ENCODE measurements around the gene OBSCN. TPM values are rescaled to one million over a fixed set of nuclear protein-coding genes. Genes with fewer than 3 reads are reported as not detected.

The OBSCN gene
- total RNA-seq, 1 experiment from 2014 or later, result 10.5 TPM

- H3K4me1 ChIP-seq (ENCODE audit: control insufficient read depth, insufficient read depth, low read length), result no peaks in the 10 kb centered on the region
- DNase-seq (ENCODE audit: low read depth, low spot score), result no peak
- H3K36me3 ChIP-seq (ENCODE audit: control insufficient read depth, insufficient read depth, low read length), result no peaks in the 10 kb centered on the region
- no peaks in the 10 kb centered on the region for H3K9me3 ChIP-seq (ENCODE audit: control insufficient read depth, insufficient read depth, low read depth, low read length)
- ATAC-seq, result no peak
- BruUV-seq (replicated peaks), result no TSS peak
- in situ Hi-C loops (cut with HindIII; ENCODE audit: low pct_unique_long_range_greater_than_20kb, low sequenced_read_pairs), result no loop called here
- intact Hi-C loops (cut with micrococcal nuclease; ENCODE audit: unreplicated experiment), result no loop called here
- TF ChIP-seq, protein P1, sequence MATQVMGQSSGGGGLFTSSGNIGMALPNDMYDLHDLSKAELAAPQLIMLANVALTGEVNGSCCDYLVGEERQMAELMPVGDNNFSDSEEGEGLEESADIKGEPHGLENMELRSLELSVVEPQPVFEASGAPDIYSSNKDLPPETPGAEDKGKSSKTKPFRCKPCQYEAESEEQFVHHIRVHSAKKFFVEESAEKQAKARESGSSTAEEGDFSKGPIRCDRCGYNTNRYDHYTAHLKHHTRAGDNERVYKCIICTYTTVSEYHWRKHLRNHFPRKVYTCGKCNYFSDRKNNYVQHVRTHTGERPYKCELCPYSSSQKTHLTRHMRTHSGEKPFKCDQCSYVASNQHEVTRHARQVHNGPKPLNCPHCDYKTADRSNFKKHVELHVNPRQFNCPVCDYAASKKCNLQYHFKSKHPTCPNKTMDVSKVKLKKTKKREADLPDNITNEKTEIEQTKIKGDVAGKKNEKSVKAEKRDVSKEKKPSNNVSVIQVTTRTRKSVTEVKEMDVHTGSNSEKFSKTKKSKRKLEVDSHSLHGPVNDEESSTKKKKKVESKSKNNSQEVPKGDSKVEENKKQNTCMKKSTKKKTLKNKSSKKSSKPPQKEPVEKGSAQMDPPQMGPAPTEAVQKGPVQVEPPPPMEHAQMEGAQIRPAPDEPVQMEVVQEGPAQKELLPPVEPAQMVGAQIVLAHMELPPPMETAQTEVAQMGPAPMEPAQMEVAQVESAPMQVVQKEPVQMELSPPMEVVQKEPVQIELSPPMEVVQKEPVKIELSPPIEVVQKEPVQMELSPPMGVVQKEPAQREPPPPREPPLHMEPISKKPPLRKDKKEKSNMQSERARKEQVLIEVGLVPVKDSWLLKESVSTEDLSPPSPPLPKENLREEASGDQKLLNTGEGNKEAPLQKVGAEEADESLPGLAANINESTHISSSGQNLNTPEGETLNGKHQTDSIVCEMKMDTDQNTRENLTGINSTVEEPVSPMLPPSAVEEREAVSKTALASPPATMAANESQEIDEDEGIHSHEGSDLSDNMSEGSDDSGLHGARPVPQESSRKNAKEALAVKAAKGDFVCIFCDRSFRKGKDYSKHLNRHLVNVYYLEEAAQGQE (IDR thresholded peaks at IDR 0.05; ENCODE audit: insufficient read depth in 1 of 2, low read depth in 2 of 2, low read length in 1 of 2), result no peak
- TF ChIP-seq SIN3A (IDR thresholded peaks at IDR 0.05; ENCODE audit: borderline replicate concordance, insufficient read depth, low read depth, low read length), result no peak
- TF ChIP-seq POLR2AphosphoS5 (IDR thresholded peaks at IDR 0.05; ENCODE audit: low read depth, low read length), result no peak
- no peak for TF ChIP-seq TCF7L2 (IDR thresholded peaks at IDR 0.05; ENCODE audit: low read depth, low read length)
- TF ChIP-seq CTCF (IDR thresholded peaks at IDR 0.05), result no peak
- H3K4me3 ChIP-seq (ENCODE audit: low read depth in 2 of 2, low read length in 2 of 2), result no peak overlapping the region
- ChIA-PET POLR2A (interaction anchor here (0.6 kb wide), 1 partner anchor 123 kb away, joined by 6 read pairs; no protein-coding TSS in a partner anchor), CTCF (no interaction called here)
- H3K27ac ChIP-seq (ENCODE audit: low read length), result no peak overlapping the region
- H3K27me3 ChIP-seq (ENCODE audit: control insufficient read depth, insufficient read depth, low read length), result no peaks in the 10 kb centered on the region
Observed at GRCh38 chr1:228289239-228289849, 81.5 kb downstream of the OBSCN start.

DNA sequence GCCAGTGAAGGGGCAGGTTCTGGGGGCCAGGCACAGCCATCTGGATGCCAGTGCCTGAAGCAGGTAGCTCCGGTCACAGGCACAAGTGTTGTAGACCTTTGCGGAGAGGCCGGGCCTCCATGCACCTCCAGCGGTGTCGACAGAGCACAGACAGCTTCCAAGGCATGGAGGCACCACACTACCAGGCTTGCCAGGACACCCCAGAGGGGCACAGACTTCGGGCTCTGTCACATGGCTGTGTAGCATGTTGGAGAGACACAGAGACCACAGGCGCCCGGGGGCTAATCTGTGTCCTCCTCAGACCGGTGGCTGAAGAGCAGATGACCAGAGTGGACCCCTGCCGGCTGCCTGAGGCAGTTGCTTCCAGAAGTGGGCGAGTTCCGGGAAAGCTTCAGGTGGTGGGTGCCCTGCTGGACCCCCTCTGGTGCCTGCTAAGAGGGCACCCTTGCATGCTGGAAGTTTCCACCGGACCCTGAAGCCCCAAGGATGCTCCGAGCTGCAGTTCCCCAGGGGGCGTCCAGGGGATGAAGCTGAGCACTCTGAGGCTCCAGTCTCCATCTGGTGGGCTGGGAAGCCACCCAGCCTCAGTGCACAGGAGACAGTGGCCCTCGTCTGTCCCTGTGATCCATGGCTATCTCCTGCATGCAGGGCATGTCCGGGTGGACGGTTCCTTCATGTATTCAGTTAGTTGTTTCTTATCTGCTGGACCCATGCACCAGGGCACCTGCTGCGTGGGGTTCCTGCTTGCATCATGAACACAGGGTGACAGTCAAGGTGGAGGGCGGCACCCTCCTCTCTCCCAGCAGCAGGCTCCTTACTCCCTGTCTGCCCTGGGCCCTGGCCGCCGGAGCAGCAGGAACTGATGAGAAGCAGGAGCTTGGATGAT, 82.4 kb downstream of the OBSCN start:
- Histone ChIP-seq H3K4me1 (ENCODE audit: control insufficient read depth, insufficient read depth, low read length) (no peaks in the 10 kb centered on the region), H3K27me3 (ENCODE audit: control insufficient read depth, insufficient read depth, low read length) (no peaks in the 10 kb centered on the region), H3K4me3 (ENCODE audit: low read depth in 2 of 2, low read length in 2 of 2) (no peak overlapping the region), H3K36me3 (ENCODE audit: control insufficient read depth, insufficient read depth, low read length) (no peaks in the 10 kb centered on the region), H3K27ac (ENCODE audit: low read length) (no peak overlapping the region), H3K9me3 (ENCODE audit: control insufficient read depth, insufficient read depth, low read depth, low read length) (no peaks in the 10 kb centered on the region)
- intact Hi-C loops (cut with micrococcal nuclease; ENCODE audit: unreplicated experiment) (no loop called here), in situ Hi-C loops (cut with HindIII; ENCODE audit: low pct_unique_long_range_greater_than_20kb, low sequenced_read_pairs) (no loop called here)
- ChIA-PET POLR2A (no interaction called here), CTCF (no interaction called here)
- DNase-seq (ENCODE audit: low read depth, low spot score) (no peak), ATAC-seq (no peak)
- no peak for TF ChIP-seq CTCF (IDR thresholded peaks at IDR 0.05)
- no peak for TF ChIP-seq TCF7L2 (IDR thresholded peaks at IDR 0.05; ENCODE audit: low read depth, low read length)
- no peak for TF ChIP-seq POLR2AphosphoS5 (IDR thresholded peaks at IDR 0.05; ENCODE audit: low read depth, low read length)
- TF ChIP-seq, protein P1 (IDR thresholded peaks at IDR 0.05; ENCODE audit: insufficient read depth in 1 of 2, low read depth in 2 of 2, low read length in 1 of 2), result no peak
- no peak for TF ChIP-seq SIN3A (IDR thresholded peaks at IDR 0.05; ENCODE audit: borderline replicate concordance, insufficient read depth, low read depth, low read length)
- BruUV-seq (replicated peaks), result no TSS peak
